Right atrium auricular region (tissue), 2 donors: ENCODE results near the gene ZMIZ1. TPM values are rescaled to one million over a fixed set of nuclear protein-coding genes. Genes with fewer than 3 reads are reported as not detected.

ENCODE experiments used
- DNase-seq: peaks from one replicate; pipeline ENCODE4 v3.0.0-alpha.2; 2019; ENCODE audit warnings: low spot score
- H3K27ac ChIP-seq, 2 donors: fragments of 200-600 bp; sonication (generic); 1 replicate in 1 of 2; 2 replicates in 1 of 2; pipeline ENCODE4 v1.5.1; 2016 to 2019
- H3K27me3 ChIP-seq, 2 donors: fragments of 200-600 bp; sonication (generic); one replicate each; pipeline versions ENCODE4 v1.5.1 to v1.6.0; 2017 to 2019
- H3K36me3 ChIP-seq: fragments of 200-600 bp; sonication (generic); one replicate; pipeline ENCODE4 v1.5.1; 2016
- H3K4me1 ChIP-seq, 2 donors: fragments of 200-600 bp; sonication (generic); one replicate each; pipeline versions ENCODE4 v1.5.1 to v1.6.0; 2017 to 2019
- H3K4me3 ChIP-seq, 2 donors: fragments of 200-600 bp; sonication (generic); 1 replicate in 1 of 2; 2 replicates in 1 of 2; pipeline ENCODE4 v1.5.1; 2017 to 2019; ENCODE audit warnings: mild to moderate bottlenecking in 1 of 2, moderate library complexity in 1 of 2
- H3K9me3 ChIP-seq, 2 donors: fragments of 200-600 bp; sonication (generic); one replicate each; pipeline ENCODE4 v1.5.1; 2019
- CTCF ChIP-seq, 2 donors: fragments of 200-600 bp; sonication (generic); IDR thresholded peaks; one replicate each; pipeline ENCODE4 v1.5.1; 2019; ENCODE audit warnings: antibody characterized with exemption in 2 of 2
- total RNA-seq, 2 donors: library from RNA; depleted of rRNA; stranded (reverse); fragments of >200 nt; gene quantifications; one replicate each; pipeline ENCODE4 v1.1.0, GENCODE V29; 2016

ZMIZ1 gene
- total RNA-seq, 2 donors from 2014 or later: 59.3 to 71.0 TPM

DNA sequence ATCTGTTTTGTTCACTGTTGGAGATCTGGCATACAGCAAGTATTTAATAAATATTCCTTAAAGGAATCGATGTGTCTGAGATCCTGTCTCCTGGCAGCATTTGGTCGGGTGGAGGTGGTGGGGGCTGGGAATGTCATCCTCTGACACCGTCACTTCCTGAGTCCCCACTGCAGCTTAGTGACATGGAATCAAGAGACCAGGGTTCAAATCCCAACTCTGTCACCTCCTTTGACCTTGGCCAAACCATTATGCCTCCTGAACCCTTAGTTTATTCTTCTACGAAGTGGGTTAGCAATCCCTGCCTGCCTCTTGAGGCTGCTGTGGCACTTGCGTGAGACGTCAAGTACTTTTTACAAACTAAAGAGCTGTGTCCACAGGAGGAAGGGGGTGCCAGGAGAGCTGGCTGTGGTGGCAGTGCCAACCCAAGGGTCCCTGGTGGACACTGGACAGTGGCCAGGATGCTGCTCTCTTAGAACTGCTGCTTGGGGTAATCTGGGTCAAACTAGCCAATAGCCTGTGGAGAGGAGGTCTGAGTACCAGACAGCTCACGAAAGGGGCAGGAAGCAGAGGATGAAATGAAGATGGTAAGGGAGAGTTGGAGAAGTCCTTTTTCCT is 8.0 kb upstream of the ZMIZ1 start:
- no peaks in the 10 kb centered on the region for H3K9me3 ChIP-seq
- DNase-seq: no peak
- H3K4me3 ChIP-seq: no peak overlapping the region
- no peaks in the 10 kb centered on the region for H3K36me3 ChIP-seq
- H3K4me1 ChIP-seq: peaks cover 0 to 8% of the 10 kb centered on the region in 2 donors
- no peaks in the 10 kb centered on the region for H3K27me3 ChIP-seq
- no peak for TF ChIP-seq CTCF (IDR thresholded peaks at IDR 0.05)
- H3K27ac ChIP-seq: no peak overlapping the region

- no peak overlapping the region for H3K4me3 ChIP-seq
- DNase-seq: no peak
These were observed 7.1 kb upstream of the ZMIZ1 start for GRCh38 chr10:79061441-79062315.

DNA sequence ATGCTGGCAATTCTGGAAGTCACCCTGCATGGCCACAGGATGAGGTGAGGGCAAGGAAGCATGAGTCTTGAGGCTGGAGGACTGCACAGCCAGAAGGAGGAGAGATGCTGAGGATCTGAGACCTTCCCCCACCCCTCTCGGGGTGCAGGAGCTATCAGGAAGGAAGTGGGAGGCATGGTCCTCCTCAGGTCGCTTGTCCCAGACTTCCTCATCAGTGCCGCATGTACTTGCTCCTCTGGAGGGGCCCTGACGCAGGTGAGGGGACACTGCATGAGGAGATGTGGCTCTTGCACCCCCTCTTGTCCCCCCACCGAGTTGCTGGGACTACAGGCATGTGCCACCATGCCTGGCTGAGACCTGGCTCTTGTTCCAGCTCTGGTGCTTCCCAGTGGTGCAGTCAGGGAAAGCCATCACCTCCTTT is 5.7 kb upstream of the ZMIZ1 start:
- no peak overlapping the region for H3K4me3 ChIP-seq
- DNase-seq: no peak
- H3K4me1 ChIP-seq: peaks cover 0 to 23% of the 10 kb centered on the region in 2 donors
- H3K9me3 ChIP-seq: no peaks in the 10 kb centered on the region
- no peaks in the 10 kb centered on the region for H3K27me3 ChIP-seq
- H3K36me3 ChIP-seq: no peaks in the 10 kb centered on the region
- no peak overlapping the region for H3K27ac ChIP-seq
- TF ChIP-seq CTCF (IDR thresholded peaks at IDR 0.05): no peak

More at GRCh38 chr10:79061441-79062315, 7.1 kb upstream of the ZMIZ1 start:
- Histone ChIP-seq H3K27ac (no peak overlapping the region), H3K9me3 (no peaks in the 10 kb centered on the region), H3K4me1 (peaks cover 0 to 12% of the 10 kb centered on the region in 2 donors), H3K27me3 (no peaks in the 10 kb centered on the region), H3K36me3 (no peaks in the 10 kb centered on the region)
- TF ChIP-seq CTCF (IDR thresholded peaks at IDR 0.05): no peak

DNA sequence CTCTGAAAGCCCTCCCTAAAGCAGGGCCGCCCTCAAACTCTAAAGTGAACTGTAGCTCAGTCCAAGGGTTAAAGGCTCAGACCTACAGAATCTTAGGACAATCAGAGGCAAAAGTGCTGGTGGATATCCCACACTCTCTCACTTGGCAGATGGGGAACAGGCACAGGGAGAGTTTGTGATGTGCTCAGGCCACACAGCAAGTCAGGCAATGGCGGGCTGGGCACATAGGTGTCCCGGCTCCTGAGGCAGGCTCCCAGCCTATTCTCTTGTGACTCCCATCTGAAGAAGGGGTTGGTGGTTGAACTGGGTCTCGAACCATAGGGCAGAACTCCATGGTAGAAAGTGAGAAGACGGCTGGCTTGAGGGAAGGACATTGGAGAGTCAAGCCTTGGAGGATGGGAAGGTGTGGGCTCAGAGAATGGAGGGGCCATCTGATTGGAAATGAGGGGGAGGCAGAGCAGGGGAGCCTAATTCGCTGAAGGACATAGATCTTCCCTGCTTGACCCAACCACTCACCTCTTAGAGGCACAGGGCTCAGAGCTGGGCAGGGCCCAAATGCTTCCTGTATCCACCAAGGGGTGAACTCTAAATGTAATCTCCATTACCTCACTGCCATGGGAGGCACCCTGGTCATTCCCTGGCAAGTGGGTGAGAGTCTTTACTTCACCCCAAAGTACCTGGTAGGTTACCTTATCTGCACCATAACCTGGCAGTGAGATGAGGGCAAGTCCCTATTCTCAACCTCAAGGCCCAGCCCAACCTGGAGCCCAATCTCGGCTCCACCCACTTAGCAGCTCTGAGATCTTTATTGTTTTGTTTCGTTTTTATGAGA is 4.9 kb upstream of the ZMIZ1 start:
- H3K27me3 ChIP-seq: no peaks in the 10 kb centered on the region
- TF ChIP-seq CTCF (IDR thresholded peaks at IDR 0.05): no peak
- H3K36me3 ChIP-seq: no peaks in the 10 kb centered on the region
- H3K4me1 ChIP-seq: peaks cover 0 to 27% of the 10 kb centered on the region in 2 donors
- H3K9me3 ChIP-seq: no peaks in the 10 kb centered on the region
- no peak overlapping the region for H3K27ac ChIP-seq
- no peak overlapping the region for H3K4me3 ChIP-seq
- no peak for DNase-seq

DNA sequence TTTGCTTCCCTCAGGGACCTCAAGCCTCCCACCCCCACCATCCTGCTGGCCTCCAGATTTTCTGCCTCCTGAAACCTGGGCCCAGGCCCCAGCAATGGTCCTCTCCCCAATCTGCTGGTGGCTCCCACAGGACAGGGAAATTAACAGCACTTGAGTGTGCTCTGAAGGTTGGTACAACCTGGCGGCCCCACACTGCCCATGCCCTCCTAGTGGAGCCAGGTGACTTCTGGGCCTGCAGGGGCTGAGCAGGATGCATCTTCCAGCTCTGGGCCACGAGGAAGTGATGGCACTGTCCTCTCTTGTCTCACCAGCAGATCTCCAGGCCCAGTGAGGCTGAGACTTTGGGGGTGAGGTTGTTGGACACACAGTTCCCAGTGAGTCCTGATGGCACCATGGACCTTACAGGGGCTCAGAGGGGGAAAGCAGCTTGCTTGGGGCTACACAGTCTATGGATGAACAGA is 3.6 kb upstream of the ZMIZ1 start:
- Histone ChIP-seq H3K36me3 (no peaks in the 10 kb centered on the region), H3K27me3 (no peaks in the 10 kb centered on the region), H3K4me3 (no peak overlapping the region), H3K9me3 (no peaks in the 10 kb centered on the region), H3K4me1 (peaks cover 0 to 19% of the 10 kb centered on the region in 2 donors), H3K27ac (no peak overlapping the region)
- DNase-seq: no peak
- TF ChIP-seq CTCF (IDR thresholded peaks at IDR 0.05): no peak
